ENCODE results near the gene CRTAC1. TPM values are rescaled to one million over a fixed set of nuclear protein-coding genes. Genes with fewer than 3 reads are reported as not detected.

The CRTAC1 gene
- total and polyA plus RNA-seq, 4 donors = 0.14 to 0.33 (median 0.26) TPM

- WGBS = 72% methylated on average over 5 of the region's 5 CpGs
- Histone ChIP-seq H3K27me3 (ENCODE audit: control insufficient read depth in 4 of 4, insufficient read depth in 4 of 4, low read length in 3 of 4) (peaks cover 0 to 3% (median 0%) of the 10 kb centered on the region in 4 donors), H3K9me3 (ENCODE audit: control insufficient read depth in 4 of 4, low read length in 3 of 4) (no peaks in the 10 kb centered on the region), H3K36me3 (ENCODE audit: control insufficient read depth in 4 of 4, insufficient read depth in 3 of 4, low read depth in 1 of 4, low read length in 3 of 4) (no peaks in the 10 kb centered on the region), H3K4me3 (ENCODE audit: low read depth in 1 of 3, low read length in 3 of 3) (no peak overlapping the region), H3K9ac (ENCODE audit: low read depth in 1 of 2, low read length in 2 of 2) (no peak overlapping the region), H3K4me1 (ENCODE audit: control insufficient read depth in 4 of 4, insufficient read depth in 4 of 4, low read length in 3 of 4) (no peaks in the 10 kb centered on the region), H3K27ac (ENCODE audit: low read depth in 1 of 2, low read length in 2 of 2) (no peak overlapping the region)
- no peak for DNase-seq (ENCODE audit: low spot score)
- TF ChIP-seq ATF3 (IDR thresholded peaks at IDR 0.05) = no peak
- TF ChIP-seq FOXA2 (IDR thresholded peaks at IDR 0.05) = no peak
- TF ChIP-seq YY1 (IDR thresholded peaks at IDR 0.05) = no peak
- no peak for TF ChIP-seq SP1 (IDR thresholded peaks at IDR 0.05)
- no peak for TF ChIP-seq TAF1 (conservative IDR thresholded peaks at IDR 0.05)
- TF ChIP-seq REST (IDR thresholded peaks at IDR 0.05) = no peak
- no peak for TF ChIP-seq NR2F2 (IDR thresholded peaks at IDR 0.05)
- TF ChIP-seq ZBTB33 (IDR thresholded peaks at IDR 0.05) = no peak
- TF ChIP-seq RAD21 (IDR thresholded peaks at IDR 0.05) = no peak
These were observed 93.4 kb downstream of the CRTAC1 start for GRCh38 chr10:97937054-97937453.

- Histone ChIP-seq H3K27me3 (ENCODE audit: control insufficient read depth in 4 of 4, insufficient read depth in 4 of 4, low read length in 3 of 4) (peaks cover 0 to 3% (median 0%) of the 10 kb centered on the region in 4 donors), H3K4me1 (ENCODE audit: control insufficient read depth in 4 of 4, insufficient read depth in 4 of 4, low read length in 3 of 4) (no peaks in the 10 kb centered on the region), H3K9ac (ENCODE audit: low read depth in 1 of 2, low read length in 2 of 2) (no peak overlapping the region), H3K9me3 (ENCODE audit: control insufficient read depth in 4 of 4, low read length in 3 of 4) (no peaks in the 10 kb centered on the region), H3K36me3 (ENCODE audit: control insufficient read depth in 4 of 4, insufficient read depth in 3 of 4, low read depth in 1 of 4, low read length in 3 of 4) (no peaks in the 10 kb centered on the region), H3K4me3 (ENCODE audit: low read depth in 1 of 3, low read length in 3 of 3) (no peak overlapping the region), H3K27ac (ENCODE audit: low read depth in 1 of 2, low read length in 2 of 2) (no peak overlapping the region)
- TF ChIP-seq YY1 (IDR thresholded peaks at IDR 0.05) = no peak
- TF ChIP-seq ZBTB33 (IDR thresholded peaks at IDR 0.05) = no peak
- no peak for TF ChIP-seq RXRA (IDR thresholded peaks at IDR 0.05)
- TF ChIP-seq NR2F2 (IDR thresholded peaks at IDR 0.05) = no peak
- no peak for TF ChIP-seq GABPA (IDR thresholded peaks at IDR 0.05 in 1 of 2, conservative IDR thresholded peaks at IDR 0.05 in 1 of 2)
- no peak for TF ChIP-seq FOXA1 (IDR thresholded peaks at IDR 0.05)
- TF ChIP-seq SP1 (IDR thresholded peaks at IDR 0.05) = no peak
- no peak for TF ChIP-seq HNF4A (conservative IDR thresholded peaks at IDR 0.05)
- no peak for TF ChIP-seq TAF1 (conservative IDR thresholded peaks at IDR 0.05)
- no peak for TF ChIP-seq MAX (IDR thresholded peaks at IDR 0.05)
- TF ChIP-seq FOXA2 (IDR thresholded peaks at IDR 0.05) = no peak
- TF ChIP-seq RAD21 (IDR thresholded peaks at IDR 0.05) = no peak
- no peak for TF ChIP-seq REST (IDR thresholded peaks at IDR 0.05)
- DNase-seq (ENCODE audit: low spot score) = no peak
- 86% methylated on average over 23 of the region's 23 CpGs for WGBS
These were observed 94.3 kb downstream of the CRTAC1 start for GRCh38 chr10:97936126-97936525.

All from liver (tissue), 9 donors.